Panc1 (cell line): ENCODE measurements around the gene METTL26. TPM values are rescaled to one million over a fixed set of nuclear protein-coding genes. Genes with fewer than 3 reads are reported as not detected.

Experiments
- ATAC-seq: fragments of 200-7000 bp; cut with Tn5 transposase; 2 replicates; pipeline ENCODE4 v1.9.1; 2020; ENCODE audit warnings: mild to moderate bottlenecking, moderate library complexity
- BruUV-seq: library from RNA; stranded (reverse); fragments of 400-500 nt; replicated peaks from 2 replicates; lab custom pipeline; 2021; lab: Mats Ljungman, UMichigan
- CTCF ChIA-PET: fragments of 300-600 bp; sonication (Branson Sonifier 250); formaldehyde crosslinking; loops from one replicate; lab custom pipeline; 2022; ENCODE audit warnings: antibody characterized with exemption; lab: Charles Lee
- POLR2A ChIA-PET: fragments of 300-600 bp; sonication (Branson Sonifier 250); formaldehyde crosslinking; loops from one replicate; lab custom pipeline; 2022; ENCODE audit warnings: antibody characterized with exemption; lab: Charles Lee
- DNase-seq: peaks from one replicate; pipeline ENCODE4 v3.0.0-alpha.2; 2010; ENCODE audit warnings: low read depth, low spot score
- H3K27ac ChIP-seq: 2 replicates; pipeline ENCODE4 v1.5.1; 2011; ENCODE audit warnings: mild to moderate bottlenecking, low read length, inconsistent platforms
- H3K27me3 ChIP-seq: fragments of 200-500 bp; sonication (Bioruptor generic); 2 replicates; pipeline ENCODE4 v1.6.0; 2014; ENCODE audit warnings: low read length, inconsistent platforms; ENCODE audit not compliant: control insufficient read depth, insufficient read depth
- H3K36me3 ChIP-seq: fragments of 200-500 bp; sonication (Bioruptor generic); 2 replicates; pipeline ENCODE4 v1.5.1; 2014; ENCODE audit warnings: inconsistent platforms, mild to moderate bottlenecking, low read length, moderate library complexity; ENCODE audit not compliant: control insufficient read depth, insufficient read depth
- H3K4me1 ChIP-seq: 2 replicates; pipeline ENCODE4 v1.5.1; 2011; ENCODE audit warnings: inconsistent platforms, mild to moderate bottlenecking, low read length, moderate library complexity; ENCODE audit not compliant: control insufficient read depth, insufficient read depth
- H3K4me3 ChIP-seq, 2 experiments: 2 replicates each; pipeline ENCODE4 v1.5.1; 2011 to 2012; ENCODE audit warnings: low read depth in 2 of 2, low read length in 2 of 2, mild to moderate bottlenecking in 2 of 2, inconsistent platforms in 1 of 2, moderate library complexity in 1 of 2
- H3K9me3 ChIP-seq: fragments of 200-500 bp; sonication (Bioruptor generic); 2 replicates; pipeline ENCODE4 v1.5.1; 2014; ENCODE audit warnings: low read depth, mild to moderate bottlenecking, inconsistent platforms, low read length, moderate library complexity; ENCODE audit not compliant: control insufficient read depth, insufficient read depth
- CTCF ChIP-seq: fragments of 450-650 bp; IDR thresholded peaks from 2 replicates; pipeline ENCODE4 v1.5.1; 2017; ENCODE audit warnings: mild to moderate bottlenecking
- POLR2AphosphoS5 ChIP-seq: IDR thresholded peaks from 2 replicates; pipeline ENCODE4 v1.6.1; 2012; ENCODE audit warnings: mild to moderate bottlenecking, low read depth, low read length, moderate library complexity
- SIN3A ChIP-seq: IDR thresholded peaks from 2 replicates; pipeline ENCODE4 v1.6.1; 2012; ENCODE audit warnings: low read depth, mild to moderate bottlenecking, low read length, moderate library complexity, borderline replicate concordance; ENCODE audit not compliant: insufficient read depth
- TCF7L2 ChIP-seq: IDR thresholded peaks from 2 replicates; pipeline ENCODE4 v1.6.1; 2011; ENCODE audit warnings: mild to moderate bottlenecking, low read depth, low read length, inconsistent platforms
- in situ Hi-C: cut with HindIII; loops from 2 replicates; pipeline ENCODE4 v1.10.0; 2016; ENCODE audit warnings: low sequenced_read_pairs, low pct_unique_long_range_greater_than_20kb
- intact Hi-C: fragments of 100-400 bp; cut with micrococcal nuclease; formaldehyde crosslinking; loops from one replicate; pipeline ENCODE4 v1.10.0; 2022; ENCODE audit not compliant: unreplicated experiment
- total RNA-seq: library from RNA; stranded (reverse); gene quantifications from one replicate; pipeline ENCODE4 v1.2.1, GENCODE V29; 2021; ENCODE audit not compliant: unreplicated experiment
- TF ChIP-seq, protein P1 (sequence below), 2 experiments: IDR thresholded peaks; 2 replicates each; pipeline ENCODE4 v1.6.1; 2011 to 2012; ENCODE audit warnings: low read depth in 2 of 2, control low read depth in 1 of 2, low read length in 1 of 2, mild to moderate bottlenecking in 1 of 2, moderate library complexity in 1 of 2; ENCODE audit not compliant: insufficient read depth in 1 of 2

The METTL26 gene
- total RNA-seq, 1 experiment from 2014 or later: 91.8 TPM

DNA sequence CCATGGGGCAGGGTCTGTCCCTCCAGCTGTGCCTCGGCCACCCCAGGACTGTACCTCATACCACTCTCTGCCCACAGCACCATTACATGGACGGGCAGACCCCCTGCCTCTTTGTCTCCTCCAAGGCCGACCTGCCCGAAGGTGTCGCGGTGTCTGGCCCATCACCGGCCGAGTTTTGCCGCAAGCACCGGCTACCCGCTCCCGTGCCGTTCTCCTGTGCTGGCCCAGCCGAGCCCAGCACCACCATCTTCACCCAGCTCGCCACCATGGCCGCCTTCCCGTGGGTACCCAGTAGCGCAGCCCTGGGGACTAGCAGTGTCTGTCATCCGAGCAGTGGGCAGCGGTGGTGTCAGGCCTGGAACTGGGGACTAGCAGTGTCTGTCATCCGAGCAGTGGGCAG, 36.7 kb upstream of the METTL26 start:
- intact Hi-C loops: no loop called here
- BruUV-seq: no TSS peak
- TF ChIP-seq SIN3A: no peak
- no peak for TF ChIP-seq CTCF
- TF ChIP-seq, protein P1, sequence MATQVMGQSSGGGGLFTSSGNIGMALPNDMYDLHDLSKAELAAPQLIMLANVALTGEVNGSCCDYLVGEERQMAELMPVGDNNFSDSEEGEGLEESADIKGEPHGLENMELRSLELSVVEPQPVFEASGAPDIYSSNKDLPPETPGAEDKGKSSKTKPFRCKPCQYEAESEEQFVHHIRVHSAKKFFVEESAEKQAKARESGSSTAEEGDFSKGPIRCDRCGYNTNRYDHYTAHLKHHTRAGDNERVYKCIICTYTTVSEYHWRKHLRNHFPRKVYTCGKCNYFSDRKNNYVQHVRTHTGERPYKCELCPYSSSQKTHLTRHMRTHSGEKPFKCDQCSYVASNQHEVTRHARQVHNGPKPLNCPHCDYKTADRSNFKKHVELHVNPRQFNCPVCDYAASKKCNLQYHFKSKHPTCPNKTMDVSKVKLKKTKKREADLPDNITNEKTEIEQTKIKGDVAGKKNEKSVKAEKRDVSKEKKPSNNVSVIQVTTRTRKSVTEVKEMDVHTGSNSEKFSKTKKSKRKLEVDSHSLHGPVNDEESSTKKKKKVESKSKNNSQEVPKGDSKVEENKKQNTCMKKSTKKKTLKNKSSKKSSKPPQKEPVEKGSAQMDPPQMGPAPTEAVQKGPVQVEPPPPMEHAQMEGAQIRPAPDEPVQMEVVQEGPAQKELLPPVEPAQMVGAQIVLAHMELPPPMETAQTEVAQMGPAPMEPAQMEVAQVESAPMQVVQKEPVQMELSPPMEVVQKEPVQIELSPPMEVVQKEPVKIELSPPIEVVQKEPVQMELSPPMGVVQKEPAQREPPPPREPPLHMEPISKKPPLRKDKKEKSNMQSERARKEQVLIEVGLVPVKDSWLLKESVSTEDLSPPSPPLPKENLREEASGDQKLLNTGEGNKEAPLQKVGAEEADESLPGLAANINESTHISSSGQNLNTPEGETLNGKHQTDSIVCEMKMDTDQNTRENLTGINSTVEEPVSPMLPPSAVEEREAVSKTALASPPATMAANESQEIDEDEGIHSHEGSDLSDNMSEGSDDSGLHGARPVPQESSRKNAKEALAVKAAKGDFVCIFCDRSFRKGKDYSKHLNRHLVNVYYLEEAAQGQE (IDR thresholded peaks at IDR 0.05; ENCODE audit: insufficient read depth in 1 of 2, low read depth in 2 of 2, low read length in 1 of 2): no peak
- TF ChIP-seq POLR2AphosphoS5: no peak
- TF ChIP-seq TCF7L2: no peak

DNA sequence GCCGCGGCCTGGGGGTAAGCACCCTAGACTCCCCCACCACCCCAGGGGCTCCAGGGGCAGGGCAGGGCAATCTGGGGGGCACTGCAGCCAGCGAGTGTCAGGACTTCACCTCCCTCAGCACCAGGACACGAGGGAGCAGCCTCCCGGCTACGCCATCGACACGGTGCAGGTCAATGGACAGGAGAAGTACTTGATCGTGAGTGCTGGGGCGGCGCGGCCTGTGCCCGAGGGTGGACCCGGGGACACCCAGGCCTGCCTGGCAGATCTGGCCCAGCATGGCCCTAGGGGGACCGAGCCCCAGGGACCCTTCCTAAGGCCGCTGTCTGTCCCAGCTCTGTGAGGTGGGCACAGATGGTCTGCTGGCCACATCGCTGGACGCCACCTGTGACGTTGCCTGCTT, 36.3 kb upstream of the METTL26 start:
- no peak for DNase-seq
- Histone ChIP-seq H3K9me3 (no peaks in the 10 kb centered on the region), H3K27me3 (no peaks in the 10 kb centered on the region), H3K36me3 (peaks cover 3% of the 10 kb centered on the region; the same call in 1 of the 2 replicates), H3K4me1 (peaks cover 28% of the 10 kb centered on the region), H3K4me3 (no peak overlapping the region), H3K27ac (no peak overlapping the region)
- intact Hi-C loops: no loop called here
- CTCF ChIA-PET: no interaction called here
- in situ Hi-C loops: no loop called here
- ATAC-seq: no peak
- POLR2A ChIA-PET: no interaction called here
- no TSS peak for BruUV-seq
- TF ChIP-seq CTCF (no peak), TCF7L2 (no peak), POLR2AphosphoS5 (no peak)
- TF ChIP-seq, protein P1 (IDR thresholded peaks at IDR 0.05; ENCODE audit: insufficient read depth in 1 of 2, low read depth in 2 of 2, low read length in 1 of 2): no peak

More for the DNA sequence above, 36.7 kb upstream of the METTL26 start:
- H3K36me3 ChIP-seq: peaks cover 3% of the 10 kb centered on the region; the same call in 1 of the 2 replicates
- no peaks in the 10 kb centered on the region for H3K27me3 ChIP-seq
- peaks cover 28% of the 10 kb centered on the region for H3K4me1 ChIP-seq
- no peak overlapping the region for H3K4me3 ChIP-seq
- H3K27ac ChIP-seq: no peak overlapping the region
- H3K9me3 ChIP-seq: no peaks in the 10 kb centered on the region
- no peak for DNase-seq
- no peak for ATAC-seq
- CTCF ChIA-PET: no interaction called here
- POLR2A ChIA-PET: no interaction called here
- in situ Hi-C loops: no loop called here
